Glomerular endothelial cell (primary cell): Measurements from ENCODE around the gene TNS3. TPM values are rescaled to one million over a fixed set of nuclear protein-coding genes. Genes with fewer than 3 reads are reported as not detected.

Experiments used
- DNase-seq: peaks from one replicate; pipeline ENCODE4 v3.0.0-alpha.2; 2011; ENCODE audit warnings: low read depth, low spot score; ENCODE audit errors: extremely low read depth
- total RNA-seq: library from RNA; depleted of rRNA; stranded (reverse); fragments of >200 nt; gene quantifications from 2 replicates; pipeline ENCODE4 v1.2.3, GENCODE V29; 2015

TNS3 gene
- total RNA-seq, 1 donor from 2014 or later: 62.3 TPM

GRCh38 chr7:47583739-47584535, 2.0 kb upstream of the TNS3 start:
- DNase-seq: no peak

GRCh38 chr7:47582764-47583738, 1.1 kb upstream of the TNS3 start:
- DNase-seq: no peak

GRCh38 chr7:47581438-47581803, 490 bp downstream of the TNS3 start:
- DNase-seq: no peak

GRCh38 chr7:47580811-47581331, 1.0 kb downstream of the TNS3 start:
- DNase-seq: no peak

GRCh38 chr7:47580175-47580706, 1.7 kb downstream of the TNS3 start:
- no peak for DNase-seq

GRCh38 chr7:47579458-47579857, 2.5 kb downstream of the TNS3 start:
- DNase-seq: no peak

GRCh38 chr7:47578579-47579270, 3.2 kb downstream of the TNS3 start:
- DNase-seq: no peak

- DNase-seq: no peak
Observed at GRCh38 chr7:47577321-47577919, 4.5 kb downstream of the TNS3 start.

- no peak for DNase-seq
Observed at GRCh38 chr7:47576866-47577306, 5.0 kb downstream of the TNS3 start.

GRCh38 chr7:47576031-47576865, 5.7 kb downstream of the TNS3 start:
- DNase-seq: no peak

- DNase-seq: no peak
Observed at GRCh38 chr7:47574482-47575329, 7.2 kb downstream of the TNS3 start.

GRCh38 chr7:47573758-47574481, 8.0 kb downstream of the TNS3 start:
- no peak for DNase-seq

GRCh38 chr7:47572939-47573757, 8.8 kb downstream of the TNS3 start:
- no peak for DNase-seq

GRCh38 chr7:47572094-47572445, 9.8 kb downstream of the TNS3 start:
- no peak for DNase-seq

GRCh38 chr7:47571331-47572093, 10.4 kb downstream of the TNS3 start:
- no peak for DNase-seq

GRCh38 chr7:47570649-47571050, 11.3 kb downstream of the TNS3 start:
- no peak for DNase-seq
